ENCODE data around the gene SERTAD4. TPM values are rescaled to one million over a fixed set of nuclear protein-coding genes. Genes with fewer than 3 reads are reported as not detected.

Gene SERTAD4
- total RNA-seq, 2 experiments from 2014 or later, result not detected

GRCh38 chr1:210293171-210293607, 60.6 kb downstream of the SERTAD4 start:
- ChIA-PET CTCF (interaction anchor here (0.8 to 1.8 kb wide), 7 partner anchors 11 to 433 kb away, joined by 3 to 5 read pairs (median 3); no protein-coding TSS in a partner anchor), POLR2A (interaction anchor here (1.7 kb wide), 1 partner anchor 9 kb away, joined by 3 read pairs; no protein-coding TSS in a partner anchor)
- Mint-ChIP-seq H3K36me3 (ENCODE audit: low read depth) (no peaks in the 10 kb centered on the region), H3K4me1 (ENCODE audit: low read depth) (no peaks in the 10 kb centered on the region), H3K27ac (no peak overlapping the region), H3K9me3 (no peaks in the 10 kb centered on the region), H3K4me3 (no peak overlapping the region), H3K27me3 (peaks cover 41% of the 10 kb centered on the region)
- DNase-seq (no peak), ATAC-seq (no peak)
- intact Hi-C loops (cut with micrococcal nuclease), result no loop called here
- TF ChIP-seq CTCF (IDR thresholded peaks at IDR 0.05), result no peak

- no peak overlapping the region for H3K4me3 Mint-ChIP-seq
- H3K4me1 Mint-ChIP-seq (ENCODE audit: low read depth), result no peaks in the 10 kb centered on the region
- no peak for DNase-seq
- POLR2A ChIA-PET, result interaction anchor here (0.5 to 1.4 kb wide), 2 partner anchors 16 to 79 kb away, joined by 3 read pairs; no protein-coding TSS in a partner anchor
- H3K36me3 Mint-ChIP-seq (ENCODE audit: low read depth), result no peaks in the 10 kb centered on the region
- ATAC-seq, result no peak
- CTCF ChIA-PET, result interaction anchor here (0.7 to 1.4 kb wide), 2 partner anchors 17 to 57 kb away, joined by 3 read pairs; no protein-coding TSS in a partner anchor
- no peaks in the 10 kb centered on the region for H3K9me3 Mint-ChIP-seq
- peaks cover 32% of the 10 kb centered on the region for H3K27me3 Mint-ChIP-seq
- H3K27ac Mint-ChIP-seq, result no peak overlapping the region
- intact Hi-C loops (cut with micrococcal nuclease), result no loop called here
- TF ChIP-seq CTCF (IDR thresholded peaks at IDR 0.05), result no peak
Observed at GRCh38 chr1:210294999-210295745, 62.6 kb downstream of the SERTAD4 start.

Other genes with a start within 250 kb of the SERTAD4 start
- 1 to 10 TPM in 1 of 2 experiments, under 1 TPM in 1; 0.99 to 1.4 TPM for gene HHAT, start 96.1 kb downstream of the SERTAD4 start, total RNA-seq

Measured in activated CD8-positive, alpha-beta T cell treated with anti-CD3 and anti-CD28 coated beads for 36 hours (primary cell).